SK-N-SH (cell line): ENCODE measurements around the gene OAS2. TPM values are rescaled to one million over a fixed set of nuclear protein-coding genes. Genes with fewer than 3 reads are reported as not detected.

ENCODE experiments used
- CTCF ChIA-PET: fragments of 300-600, 350-600 bp; formaldehyde crosslinking; extraction: SDS; loops from one replicate; lab custom pipeline; 2021; lab: Yijun Ruan, JAX
- POLR2A ChIA-PET: fragments of 350-600 bp; sonication (Branson Sonifier 250); formaldehyde crosslinking; extraction: SDS; loops from one replicate; lab custom pipeline; 2020; ENCODE audit warnings: antibody characterized with exemption, inconsistent platforms; lab: Yijun Ruan, JAX
- DNase-seq: peaks from one replicate; pipeline ENCODE4 v3.0.0; 2012
- H2AFZ ChIP-seq: fragments of 200-600 bp; sonication (generic); 2 replicates; pipeline ENCODE4 v1.8.1; 2016; ENCODE audit warnings: antibody characterized with exemption, mild to moderate bottlenecking, low read depth
- H3F3A ChIP-seq: fragments of 200-600 bp; sonication (generic); replicated peaks from 2 replicates; pipeline ENCODE3; 2016; ENCODE audit warnings: antibody characterized with exemption, mild to moderate bottlenecking; ENCODE audit not compliant: insufficient read depth
- H3K27ac ChIP-seq, 2 experiments: fragments of 200-500 bp in 1 of 2; fragments of 200-600 bp in 1 of 2; sonication (Bioruptor generic) in 1 of 2; sonication (generic), shearing (Covaris generic) in 1 of 2; 2 replicates each; pipeline versions ENCODE4 v1.5.1 to v1.6.1; 2014 to 2016; ENCODE audit warnings: low read depth in 2 of 2, inconsistent platforms in 1 of 2, low read length in 1 of 2, mild to moderate bottlenecking in 1 of 2, mixed read lengths in 1 of 2
- H3K27me3 ChIP-seq: fragments of 200-600 bp; sonication (generic), shearing (Covaris generic); 2 replicates; pipeline ENCODE4 v1.6.1; 2016; ENCODE audit warnings: mixed run types; ENCODE audit not compliant: insufficient read depth
- H3K36me3 ChIP-seq, 2 experiments: fragments of 200-500 bp in 1 of 2; fragments of 200-600 bp in 1 of 2; sonication (Bioruptor generic) in 1 of 2; sonication (generic) in 1 of 2; replicated peaks in 1 of 2; 2 replicates each; pipeline versions ENCODE3 to v1.5.1; 2014 to 2016; ENCODE audit warnings: low read length in 1 of 2, mild to moderate bottlenecking in 1 of 2; ENCODE audit not compliant: insufficient read depth in 2 of 2, control insufficient read depth in 1 of 2
- H3K4me1 ChIP-seq, 2 experiments: fragments of 200-500 bp in 1 of 2; fragments of 200-600 bp in 1 of 2; sonication (Bioruptor generic) in 1 of 2; sonication (generic), shearing (Covaris generic) in 1 of 2; 2 replicates each; pipeline versions ENCODE4 v1.5.1 to v1.6.1; 2014 to 2016; ENCODE audit warnings: low read depth in 1 of 2, low read length in 1 of 2, mixed run types in 1 of 2; ENCODE audit not compliant: insufficient read depth in 2 of 2, control insufficient read depth in 1 of 2
- H3K4me2 ChIP-seq: fragments of 200-600 bp; sonication (generic), shearing (Covaris generic); 2 replicates; pipeline ENCODE4 v1.6.1; 2017; ENCODE audit warnings: mixed run types
- H3K4me3 ChIP-seq, 2 experiments: fragments of 200-500 bp in 1 of 2; fragments of 200-600 bp in 1 of 2; sonication (Bioruptor generic) in 1 of 2; sonication (generic), shearing (Covaris generic) in 1 of 2; 2 replicates each; pipeline versions ENCODE4 v1.5.1 to v1.8.1; 2014 to 2016; ENCODE audit warnings: low read depth in 2 of 2, inconsistent platforms in 1 of 2, low read length in 1 of 2, mild to moderate bottlenecking in 1 of 2, mixed read lengths in 1 of 2, moderate library complexity in 1 of 2
- H3K79me2 ChIP-seq: fragments of 200-600 bp; sonication (generic); 2 replicates; pipeline ENCODE4 v1.8.1; 2017; ENCODE audit warnings: mild to moderate bottlenecking; ENCODE audit not compliant: insufficient read depth
- H3K9ac ChIP-seq: fragments of 200-600 bp; sonication (generic); 2 replicates; pipeline ENCODE4 v1.6.1; 2017; ENCODE audit warnings: mixed run types
- H3K9me2 ChIP-seq: fragments of 200-600 bp; sonication (generic); 2 replicates; pipeline ENCODE4 v1.6.1; 2017; ENCODE audit warnings: mixed run types
- H3K9me3 ChIP-seq: fragments of 200-600 bp; sonication (generic); 2 replicates; pipeline ENCODE4 v1.6.1; 2017; ENCODE audit warnings: mixed run types, mild to moderate bottlenecking, moderate library complexity
- H4K20me1 ChIP-seq: fragments of 200-600 bp; sonication (generic); 2 replicates; pipeline ENCODE4 v1.6.1; 2017; ENCODE audit warnings: mild to moderate bottlenecking, mixed run types; ENCODE audit not compliant: insufficient read depth
- ELF1 ChIP-seq: IDR thresholded peaks from 2 replicates; pipeline ENCODE4 v1.4.0; 2012
- EZH2phosphoT487 ChIP-seq: fragments of 200-600 bp; sonication (generic); IDR thresholded peaks from 2 replicates; pipeline ENCODE4 v1.6.1; 2017; ENCODE audit warnings: low read depth, mixed run types, mild to moderate bottlenecking, antibody characterized with exemption, moderate library complexity, borderline replicate concordance
- FOSL2 ChIP-seq: IDR thresholded peaks from 2 replicates; pipeline ENCODE4 v1.4.0; 2012; ENCODE audit warnings: low read depth, mild to moderate bottlenecking, moderate library complexity, borderline replicate concordance
- FOXM1 ChIP-seq: IDR thresholded peaks from 2 replicates; pipeline ENCODE4 v1.4.0; 2012; ENCODE audit warnings: low read depth, mild to moderate bottlenecking
- GABPA ChIP-seq: IDR thresholded peaks from 2 replicates; pipeline ENCODE4 v1.4.0; 2012; ENCODE audit warnings: low read depth, mild to moderate bottlenecking
- GATA2 ChIP-seq: sonication (generic); formaldehyde crosslinking; IDR thresholded peaks from 2 replicates; pipeline ENCODE4 v1.5.0; 2020; ENCODE audit warnings: mild to moderate bottlenecking, missing genetic modification reagents
- MXI1 ChIP-seq: IDR thresholded peaks from 2 replicates; pipeline ENCODE4 v1.6.1; 2012; ENCODE audit warnings: mild to moderate bottlenecking, low read depth, low read length, improper control_type of control experiment
- NRF1 ChIP-seq: IDR thresholded peaks from 2 replicates; pipeline ENCODE4 v1.6.1; 2012; ENCODE audit warnings: low read depth, mild to moderate bottlenecking, low read length
- RCOR1 ChIP-seq: fragments of 150-350 bp; IDR thresholded peaks from 2 replicates; pipeline ENCODE4 v1.6.1; 2017; ENCODE audit warnings: antibody characterized with exemption, low read length
- RFX5 ChIP-seq: IDR thresholded peaks from 2 replicates; pipeline ENCODE4 v1.6.1; 2012; ENCODE audit warnings: mild to moderate bottlenecking, improper control_type of control experiment, low read length
- SMC3 ChIP-seq: IDR thresholded peaks from 2 replicates; pipeline ENCODE4 v1.6.1; 2012; ENCODE audit warnings: low read depth, low read length, improper control_type of control experiment
- TCF12 ChIP-seq: IDR thresholded peaks from 2 replicates; pipeline ENCODE4 v1.4.0; 2012
- TEAD4 ChIP-seq: IDR thresholded peaks from 2 replicates; pipeline ENCODE4 v1.4.0; 2012; ENCODE audit warnings: mild to moderate bottlenecking, borderline replicate concordance; ENCODE audit not compliant: insufficient read depth
- USF1 ChIP-seq: IDR thresholded peaks from 2 replicates; pipeline ENCODE4 v1.4.0; 2012; ENCODE audit warnings: low read depth, borderline replicate concordance
- WGBS: methylation state at CpG from one replicate; pipeline ENCODE4 v1.1.6; 2017; ENCODE audit warnings: low lambda C conversion rate; 5-methylcytosine and 5-hydroxymethylcytosine counted together
- polyA plus RNA-seq, 3 experiments: library from polyadenylated mRNA; depleted of rRNA; stranded (reverse); fragments of >200 nt; gene quantifications; 2 replicates each; pipeline ENCODE4 v1.2.3, GENCODE V29; 2012
- TF ChIP-seq, protein P1 (sequence below): IDR thresholded peaks from 2 replicates; pipeline ENCODE4 v1.6.1; 2012; ENCODE audit warnings: mild to moderate bottlenecking, low read depth, low read length, moderate library complexity
- TF ChIP-seq, protein P2 (sequence below): IDR thresholded peaks from 2 replicates; pipeline ENCODE4 v1.4.0; 2012; ENCODE audit warnings: low read depth
- TF ChIP-seq, protein P3 (sequence below): IDR thresholded peaks from 2 replicates; pipeline ENCODE4; 2012
- TF ChIP-seq, protein P4 (sequence below): fragments of 150-350 bp; IDR thresholded peaks from 2 replicates; pipeline ENCODE4 v1.6.1; 2016; ENCODE audit warnings: mild to moderate bottlenecking, low read depth, low read length
- TF ChIP-seq, protein P5 (sequence below): fragments of 150-350 bp; IDR thresholded peaks from 2 replicates; pipeline ENCODE4 v1.6.1; 2017; ENCODE audit warnings: antibody characterized with exemption, low read length, low read depth, borderline replicate concordance

Gene OAS2
- polyA plus RNA-seq, 1 of the 3 experiments (the other 2 are of a cell fraction): not detected

- Histone ChIP-seq H3K4me1 (no peaks in the 10 kb centered on the region; a peak in 1 of 4 replicates), H3K4me3 (no peak overlapping the region), H3K36me3 (no peaks in the 10 kb centered on the region), H2AFZ (no peak overlapping the region), H3K4me2 (no peak overlapping the region), H3K9me3 (no peaks in the 10 kb centered on the region), H3K79me2 (no peaks in the 10 kb centered on the region), H4K20me1 (no peaks in the 10 kb centered on the region), H3K27me3 (peaks cover 13% of the 10 kb centered on the region; the same call in 1 of the 2 replicates), H3K9me2 (no peaks in the 10 kb centered on the region), H3K27ac (no peak overlapping the region), H3F3A (no peaks in the 10 kb centered on the region), H3K9ac (no peak overlapping the region)
- POLR2A ChIA-PET: no interaction called here
- CTCF ChIA-PET: interaction anchor here (0.7 to 4.8 kb wide), 14 partner anchors 7 to 600 kb away, joined by 3 to 113 read pairs (median 4); partner anchors contain the start of genes CFAP73 and DTX1
- WGBS: 77% methylated on average over 7 of the region's 7 CpGs
- no peak for DNase-seq
- TF ChIP-seq, protein P1, sequence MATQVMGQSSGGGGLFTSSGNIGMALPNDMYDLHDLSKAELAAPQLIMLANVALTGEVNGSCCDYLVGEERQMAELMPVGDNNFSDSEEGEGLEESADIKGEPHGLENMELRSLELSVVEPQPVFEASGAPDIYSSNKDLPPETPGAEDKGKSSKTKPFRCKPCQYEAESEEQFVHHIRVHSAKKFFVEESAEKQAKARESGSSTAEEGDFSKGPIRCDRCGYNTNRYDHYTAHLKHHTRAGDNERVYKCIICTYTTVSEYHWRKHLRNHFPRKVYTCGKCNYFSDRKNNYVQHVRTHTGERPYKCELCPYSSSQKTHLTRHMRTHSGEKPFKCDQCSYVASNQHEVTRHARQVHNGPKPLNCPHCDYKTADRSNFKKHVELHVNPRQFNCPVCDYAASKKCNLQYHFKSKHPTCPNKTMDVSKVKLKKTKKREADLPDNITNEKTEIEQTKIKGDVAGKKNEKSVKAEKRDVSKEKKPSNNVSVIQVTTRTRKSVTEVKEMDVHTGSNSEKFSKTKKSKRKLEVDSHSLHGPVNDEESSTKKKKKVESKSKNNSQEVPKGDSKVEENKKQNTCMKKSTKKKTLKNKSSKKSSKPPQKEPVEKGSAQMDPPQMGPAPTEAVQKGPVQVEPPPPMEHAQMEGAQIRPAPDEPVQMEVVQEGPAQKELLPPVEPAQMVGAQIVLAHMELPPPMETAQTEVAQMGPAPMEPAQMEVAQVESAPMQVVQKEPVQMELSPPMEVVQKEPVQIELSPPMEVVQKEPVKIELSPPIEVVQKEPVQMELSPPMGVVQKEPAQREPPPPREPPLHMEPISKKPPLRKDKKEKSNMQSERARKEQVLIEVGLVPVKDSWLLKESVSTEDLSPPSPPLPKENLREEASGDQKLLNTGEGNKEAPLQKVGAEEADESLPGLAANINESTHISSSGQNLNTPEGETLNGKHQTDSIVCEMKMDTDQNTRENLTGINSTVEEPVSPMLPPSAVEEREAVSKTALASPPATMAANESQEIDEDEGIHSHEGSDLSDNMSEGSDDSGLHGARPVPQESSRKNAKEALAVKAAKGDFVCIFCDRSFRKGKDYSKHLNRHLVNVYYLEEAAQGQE: no peak
- TF ChIP-seq MXI1 (no peak), FOXM1 (no peak), TCF12 (no peak), FOSL2 (no peak), USF1 (no peak)
Observed at GRCh38 chr12:113050795-113051194, 72.5 kb downstream of the OAS2 start.

DNA sequence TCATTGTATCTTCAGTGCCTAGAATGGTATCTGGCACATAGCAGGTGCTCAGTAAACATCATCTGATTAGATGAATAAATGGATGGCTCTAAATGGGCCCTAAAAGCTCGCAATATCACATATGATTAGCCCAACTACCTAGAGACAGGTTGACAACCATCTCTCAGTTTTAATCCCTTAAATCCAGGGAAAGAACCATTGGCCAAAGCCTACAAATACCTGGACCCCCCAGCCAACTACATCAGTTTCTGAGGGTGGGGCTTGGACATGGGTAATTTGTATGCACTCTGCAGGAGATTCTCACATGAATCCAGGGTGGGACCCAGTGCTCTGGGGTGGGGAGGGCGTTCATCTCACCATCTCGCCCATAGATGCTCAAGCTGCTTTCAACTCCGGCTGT is 73.4 kb downstream of the OAS2 start:
- Histone ChIP-seq H3K4me3 (no peak overlapping the region), H3K4me2 (no peak overlapping the region), H2AFZ (no peak overlapping the region), H3K27me3 (peaks cover 21% of the 10 kb centered on the region; the same call in 1 of the 2 replicates), H3K27ac (no peak overlapping the region), H4K20me1 (no peaks in the 10 kb centered on the region), H3K9ac (no peak overlapping the region), H3F3A (no peaks in the 10 kb centered on the region), H3K79me2 (no peaks in the 10 kb centered on the region), H3K9me2 (no peaks in the 10 kb centered on the region), H3K9me3 (no peaks in the 10 kb centered on the region), H3K36me3 (no peaks in the 10 kb centered on the region), H3K4me1 (no peaks in the 10 kb centered on the region; a peak in 1 of 4 replicates)
- 23% methylated on average over 1 of the region's 4 CpGs for WGBS
- ChIA-PET POLR2A (no interaction called here), CTCF (interaction anchor here (0.6 to 4.8 kb wide), 8 partner anchors 6 to 133 kb away, joined by 3 to 113 read pairs (median 4); partner anchors contain the start of genes CFAP73 and DTX1)
- DNase-seq: no peak
- TF ChIP-seq, protein P2, sequence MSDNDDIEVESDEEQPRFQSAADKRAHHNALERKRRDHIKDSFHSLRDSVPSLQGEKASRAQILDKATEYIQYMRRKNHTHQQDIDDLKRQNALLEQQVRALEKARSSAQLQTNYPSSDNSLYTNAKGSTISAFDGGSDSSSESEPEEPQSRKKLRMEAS: no peak
- no peak for TF ChIP-seq ELF1
- TF ChIP-seq TEAD4: no peak
- TF ChIP-seq, protein P3, sequence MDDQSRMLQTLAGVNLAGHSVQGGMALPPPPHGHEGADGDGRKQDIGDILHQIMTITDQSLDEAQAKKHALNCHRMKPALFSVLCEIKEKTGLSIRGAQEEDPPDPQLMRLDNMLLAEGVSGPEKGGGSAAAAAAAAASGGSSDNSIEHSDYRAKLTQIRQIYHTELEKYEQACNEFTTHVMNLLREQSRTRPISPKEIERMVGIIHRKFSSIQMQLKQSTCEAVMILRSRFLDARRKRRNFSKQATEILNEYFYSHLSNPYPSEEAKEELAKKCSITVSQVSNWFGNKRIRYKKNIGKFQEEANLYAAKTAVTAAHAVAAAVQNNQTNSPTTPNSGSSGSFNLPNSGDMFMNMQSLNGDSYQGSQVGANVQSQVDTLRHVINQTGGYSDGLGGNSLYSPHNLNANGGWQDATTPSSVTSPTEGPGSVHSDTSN: no peak
- no peak for TF ChIP-seq FOSL2
- no peak for TF ChIP-seq SMC3
- no peak for TF ChIP-seq GATA2 (CRISPR knock-in tag)
- TF ChIP-seq USF1: no peak
- TF ChIP-seq, protein P4, sequence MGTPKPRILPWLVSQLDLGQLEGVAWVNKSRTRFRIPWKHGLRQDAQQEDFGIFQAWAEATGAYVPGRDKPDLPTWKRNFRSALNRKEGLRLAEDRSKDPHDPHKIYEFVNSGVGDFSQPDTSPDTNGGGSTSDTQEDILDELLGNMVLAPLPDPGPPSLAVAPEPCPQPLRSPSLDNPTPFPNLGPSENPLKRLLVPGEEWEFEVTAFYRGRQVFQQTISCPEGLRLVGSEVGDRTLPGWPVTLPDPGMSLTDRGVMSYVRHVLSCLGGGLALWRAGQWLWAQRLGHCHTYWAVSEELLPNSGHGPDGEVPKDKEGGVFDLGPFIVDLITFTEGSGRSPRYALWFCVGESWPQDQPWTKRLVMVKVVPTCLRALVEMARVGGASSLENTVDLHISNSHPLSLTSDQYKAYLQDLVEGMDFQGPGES: no peak
- TF ChIP-seq, protein P5, sequence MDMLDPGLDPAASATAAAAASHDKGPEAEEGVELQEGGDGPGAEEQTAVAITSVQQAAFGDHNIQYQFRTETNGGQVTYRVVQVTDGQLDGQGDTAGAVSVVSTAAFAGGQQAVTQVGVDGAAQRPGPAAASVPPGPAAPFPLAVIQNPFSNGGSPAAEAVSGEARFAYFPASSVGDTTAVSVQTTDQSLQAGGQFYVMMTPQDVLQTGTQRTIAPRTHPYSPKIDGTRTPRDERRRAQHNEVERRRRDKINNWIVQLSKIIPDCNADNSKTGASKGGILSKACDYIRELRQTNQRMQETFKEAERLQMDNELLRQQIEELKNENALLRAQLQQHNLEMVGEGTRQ: no peak
- no peak for TF ChIP-seq EZH2phosphoT487
- no peak for TF ChIP-seq NRF1
- TF ChIP-seq RFX5: no peak
- TF ChIP-seq GABPA: no peak
- no peak for TF ChIP-seq MXI1
- TF ChIP-seq RCOR1: no peak
